A549 (cell line): ENCODE results near the gene DTNB. TPM values are rescaled to one million over a fixed set of nuclear protein-coding genes. Genes with fewer than 3 reads are reported as not detected.

Experiments
- ATAC-seq, 2 experiments: fragments of 200-7000 bp in 1 of 2; fragments of >200 bp in 1 of 2; cut with Nextera tagmentation in 1 of 2; cut with Tn5 transposase in 1 of 2; 3 replicates each; pipeline versions ENCODE4 v1.8.0 to v1.9.1; 2018 to 2020; ENCODE audit warnings: mild to moderate bottlenecking in 1 of 2, moderate library complexity in 1 of 2
- CTCF ChIA-PET: fragments of 300-600 bp; sonication (Branson Sonifier 250); formaldehyde crosslinking; extraction: SDS; loops from one replicate; lab custom pipeline; 2021; ENCODE audit warnings: antibody characterized with exemption, inconsistent platforms; lab: Yijun Ruan, JAX
- POLR2A ChIA-PET: fragments of 350-600 bp; formaldehyde crosslinking; extraction: SDS; loops from one replicate; lab custom pipeline; 2021; ENCODE audit warnings: antibody characterized with exemption, inconsistent platforms; lab: Yijun Ruan, JAX
- DNase-seq, 2 experiments: peaks; one replicate each; pipeline versions ENCODE4 v3.0.0 to v3.0.0-alpha.2; 2011 to 2016; ENCODE audit warnings: low read depth in 1 of 2, low spot score in 1 of 2
- FAIRE-seq: peaks from 2 replicates; lab custom pipeline; 2011; peaks lifted over from hg19 to GRCh38; lab: Jason Lieb, UNC
- H3K27ac ChIP-seq, 2 experiments: fragments of >200 bp; sonication (Bioruptor Twin); formaldehyde crosslinking; 3 replicates each; pipeline ENCODE4 v1.5.1; 2016 to 2017
- H3K4me1 ChIP-seq: fragments of >200 bp; sonication (Bioruptor Twin); formaldehyde crosslinking; 3 replicates; pipeline ENCODE4 v1.6.1; 2016
- H3K4me2 ChIP-seq: fragments of >200 bp; sonication (Bioruptor Twin); formaldehyde crosslinking; 3 replicates; pipeline ENCODE4 v1.6.1; 2016
- H3K4me3 ChIP-seq: fragments of >200 bp; sonication (Bioruptor Twin); formaldehyde crosslinking; 3 replicates; pipeline ENCODE4 v1.5.1; 2016
- H3K9me3 ChIP-seq: fragments of >200 bp; sonication (Bioruptor Twin); formaldehyde crosslinking; 3 replicates; pipeline ENCODE4 v1.6.1; 2016
- CBX2 ChIP-seq: fragments of 200-600 bp; sonication (generic); IDR thresholded peaks from 2 replicates; pipeline ENCODE4 v1.6.1; 2016; ENCODE audit warnings: low read depth, mild to moderate bottlenecking, borderline replicate concordance
- HEYL ChIP-seq: fragments of 250-450 bp; sonication (Bioruptor Pico); IDR thresholded peaks from 2 replicates; pipeline ENCODE4 v1.8.0; 2021; ENCODE audit warnings: mild to moderate bottlenecking, moderate library complexity
- HOXA7 ChIP-seq: fragments of 250-450 bp; sonication (Bioruptor Pico); IDR thresholded peaks from 2 replicates; pipeline ENCODE4 v1.5.0; 2020; ENCODE audit warnings: mild to moderate bottlenecking, moderate library complexity
- JUN ChIP-seq, 2 experiments: fragments of >200 bp; sonication (Bioruptor Twin); formaldehyde crosslinking; IDR thresholded peaks; 2 replicates in 1 of 2; 3 replicates in 1 of 2; pipeline ENCODE4 v1.6.1; 2016 to 2017
- KDM1A ChIP-seq: fragments of 200-600 bp; sonication (generic); IDR thresholded peaks from 2 replicates; pipeline ENCODE4 v1.6.1; 2016; ENCODE audit warnings: low read depth, mild to moderate bottlenecking
- KDM5A ChIP-seq: fragments of 200-600 bp; sonication (generic); IDR thresholded peaks from 2 replicates; pipeline ENCODE4 v1.6.1; 2016; ENCODE audit warnings: antibody characterized with exemption, mild to moderate bottlenecking
- MAZ ChIP-seq: fragments of 150-350 bp; IDR thresholded peaks from 2 replicates; pipeline ENCODE4 v1.6.1; 2014; ENCODE audit warnings: antibody characterized with exemption, low read depth, low read length, borderline replicate concordance
- NR3C1 ChIP-seq: fragments of >200 bp; sonication (Bioruptor Twin); formaldehyde crosslinking; IDR thresholded peaks from 3 replicates; pipeline ENCODE4 v1.6.1; 2017
- RARB ChIP-seq: fragments of 250-450 bp; sonication (Bioruptor Pico); IDR thresholded peaks from 2 replicates; pipeline ENCODE4 v1.8.0; 2021; ENCODE audit warnings: mild to moderate bottlenecking, moderate library complexity
- SMC3 ChIP-seq: fragments of >200 bp; sonication (Bioruptor Twin); formaldehyde crosslinking; IDR thresholded peaks from 3 replicates; pipeline ENCODE4 v1.6.1; 2018; ENCODE audit warnings: inconsistent platforms
- SREBF2 ChIP-seq: fragments of 450-650 bp; IDR thresholded peaks from 2 replicates; pipeline ENCODE4 v1.6.1; 2014; ENCODE audit warnings: mild to moderate bottlenecking, moderate library complexity
- TFCP2L1 ChIP-seq: fragments of 250-450 bp; sonication (Bioruptor Pico); IDR thresholded peaks from 2 replicates; pipeline ENCODE4 v1.5.0; 2021; ENCODE audit warnings: mild to moderate bottlenecking
- ZFP36 ChIP-seq: fragments of 450-650 bp; IDR thresholded peaks from 2 replicates; pipeline ENCODE4 v1.6.1; 2014; ENCODE audit warnings: borderline replicate concordance; ENCODE audit not compliant: partially characterized antibody
- ZNF302 ChIP-seq: fragments of 250-450 bp; sonication (Bioruptor Pico); IDR thresholded peaks from 2 replicates; pipeline ENCODE4 v1.9.0; 2021; ENCODE audit warnings: inconsistent platforms, mild to moderate bottlenecking, moderate library complexity
- WGBS: methylation state at CpG from one replicate; pipeline ENCODE4 v1.1.6; 2017; ENCODE audit errors: missing lambda C conversion rate; 5-methylcytosine and 5-hydroxymethylcytosine counted together
- polyA plus RNA-seq, 4 experiments: library from polyadenylated mRNA; depleted of rRNA in 3 of 4; stranded (reverse); fragments of >200 nt; fragmentation: RNase III in 1 of 4; extraction: RNeasy Plus Mini Kit Qiagen cat#74134 plus additional on column Dnase treatment in 1 of 4; gene quantifications; 2 replicates in 3 of 4; 3 replicates in 1 of 4; pipeline ENCODE4 v1.2.3, GENCODE V29; 2011 to 2017
- TF ChIP-seq, protein P1 (sequence below): IDR thresholded peaks from 2 replicates; pipeline ENCODE4 v1.6.1; 2012; ENCODE audit warnings: low read depth, borderline replicate concordance
- TF ChIP-seq, protein P2 (sequence below): IDR thresholded peaks from 2 replicates; pipeline ENCODE4 v1.6.1; 2012
- TF ChIP-seq, protein P3 (sequence below): fragments of 250-450 bp; sonication (Bioruptor Pico); IDR thresholded peaks from 2 replicates; pipeline ENCODE4 v1.5.0; 2021; ENCODE audit warnings: mild to moderate bottlenecking, moderate library complexity, borderline replicate concordance
- TF ChIP-seq, protein P4 (sequence below): fragments of 150-350 bp; IDR thresholded peaks from 2 replicates; pipeline ENCODE4 v1.6.1; 2014; ENCODE audit warnings: low read depth, mild to moderate bottlenecking, low read length

DTNB gene
- polyA plus RNA-seq, 2 of the 4 experiments (the other 2 are of a cell fraction) = 11.2 to 32.6 TPM

DNA sequence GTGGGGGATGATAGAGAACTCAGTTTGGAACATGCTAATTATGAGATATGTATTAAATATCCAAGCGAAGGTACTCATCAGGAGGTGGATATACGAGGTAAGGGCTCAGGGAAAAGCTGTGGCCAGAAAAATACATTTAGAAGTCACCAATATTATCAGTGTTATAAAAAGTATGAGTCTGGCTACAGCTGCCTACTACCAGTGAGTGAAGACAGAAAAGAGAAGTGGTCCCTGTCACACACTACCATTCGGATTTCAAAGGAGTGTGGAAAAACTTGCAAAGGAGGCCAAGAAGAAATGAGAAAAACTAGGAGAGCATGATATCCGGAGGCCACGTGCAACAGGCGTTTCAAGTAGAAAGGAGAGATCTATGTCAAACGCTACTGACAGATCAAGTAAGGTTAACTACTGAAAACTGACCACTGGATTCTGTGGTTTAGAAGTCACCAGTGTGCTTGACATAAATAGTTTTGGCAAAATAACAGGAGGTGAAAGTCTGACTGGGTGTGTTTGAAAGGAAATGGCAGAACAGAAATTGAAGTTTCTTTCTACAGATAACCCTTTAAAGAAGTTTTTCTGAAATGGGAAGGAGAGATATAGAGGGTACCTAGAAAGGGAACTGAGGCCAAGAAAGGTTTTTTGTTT lies 213.0 kb downstream of the DTNB start:
- ChIA-PET CTCF (interaction anchor here (1.4 kb wide), 1 partner anchor 83 kb away, joined by 4 read pairs; no protein-coding TSS in a partner anchor), POLR2A (no interaction called here)
- FAIRE-seq = no peak
- no peak overlapping the region for H3K4me3 ChIP-seq
- H3K4me2 ChIP-seq = no peak overlapping the region
- DNase-seq = no peak
- ATAC-seq = no peak
- H3K9me3 ChIP-seq = no peaks in the 10 kb centered on the region
- no peak overlapping the region for H3K27ac ChIP-seq
- 79% methylated on average over 7 of the region's 7 CpGs for WGBS
- no peaks in the 10 kb centered on the region for H3K4me1 ChIP-seq
- TF ChIP-seq, protein P1, sequence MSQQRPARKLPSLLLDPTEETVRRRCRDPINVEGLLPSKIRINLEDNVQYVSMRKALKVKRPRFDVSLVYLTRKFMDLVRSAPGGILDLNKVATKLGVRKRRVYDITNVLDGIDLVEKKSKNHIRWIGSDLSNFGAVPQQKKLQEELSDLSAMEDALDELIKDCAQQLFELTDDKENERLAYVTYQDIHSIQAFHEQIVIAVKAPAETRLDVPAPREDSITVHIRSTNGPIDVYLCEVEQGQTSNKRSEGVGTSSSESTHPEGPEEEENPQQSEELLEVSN = no peak
- TF ChIP-seq JUN (IDR thresholded peaks at IDR 0.05) = no peak

DNA sequence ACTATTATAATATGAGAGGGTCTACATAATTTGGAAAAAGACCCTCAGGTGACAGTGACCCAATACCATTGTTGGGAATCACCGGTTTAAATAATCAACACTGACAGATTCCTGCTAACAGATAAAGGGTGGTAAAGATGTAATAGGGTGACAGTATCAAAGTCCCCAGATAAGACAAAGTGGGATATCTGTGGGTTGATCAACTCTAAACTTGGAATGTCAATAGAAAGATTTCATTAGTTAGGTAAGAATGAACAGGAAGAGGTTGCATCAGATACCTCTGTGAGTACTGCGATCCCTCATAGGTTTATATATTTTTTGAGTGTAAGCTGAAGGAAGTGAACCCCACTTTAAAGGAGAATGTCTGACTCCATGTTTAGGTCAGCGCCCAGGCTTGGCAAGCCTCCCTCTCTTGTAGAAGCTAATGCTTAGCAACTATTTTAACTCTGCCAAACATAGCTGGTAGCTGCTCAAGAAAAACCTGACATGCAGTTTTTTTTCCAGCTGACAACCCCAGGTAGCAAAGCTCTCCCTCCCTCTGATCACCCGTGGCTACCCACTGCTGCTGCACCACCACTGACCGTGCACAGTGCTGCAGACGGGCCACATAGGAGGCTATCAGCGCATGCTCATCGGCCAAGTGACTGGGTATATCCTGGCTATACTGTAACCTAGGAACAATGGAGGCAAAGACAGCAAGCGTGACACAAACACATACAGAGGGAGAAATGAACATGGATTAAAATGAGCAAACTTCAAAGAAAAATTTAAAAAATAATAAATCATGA lies 218.4 kb downstream of the DTNB start:
- Histone ChIP-seq H3K27ac (no peak overlapping the region), H3K9me3 (no peaks in the 10 kb centered on the region), H3K4me2 (no peak overlapping the region), H3K4me1 (no peaks in the 10 kb centered on the region), H3K4me3 (no peak overlapping the region)
- 91% methylated on average over 9 of the region's 9 CpGs for WGBS
- CTCF ChIA-PET = interaction anchor here (0.7 to 3.6 kb wide), 6 partner anchors 9 to 226 kb away, joined by 3 to 9 read pairs (median 3); no protein-coding TSS in a partner anchor
- ATAC-seq (no peak), DNase-seq (no peak), FAIRE-seq (no peak)
- TF ChIP-seq SMC3 (no peak), MAZ (no peak), CBX2 (no peak), HOXA7 (CRISPR knock-in tag) (no peak), SREBF2 (no peak), ZNF302 (CRISPR knock-in tag) (no peak), KDM1A (no peak), ZFP36 (no peak), HEYL (CRISPR knock-in tag) (no peak), RARB (CRISPR knock-in tag) (no peak), KDM5A (no peak), TFCP2L1 (CRISPR knock-in tag) (no peak)
- TF ChIP-seq, protein P2, sequence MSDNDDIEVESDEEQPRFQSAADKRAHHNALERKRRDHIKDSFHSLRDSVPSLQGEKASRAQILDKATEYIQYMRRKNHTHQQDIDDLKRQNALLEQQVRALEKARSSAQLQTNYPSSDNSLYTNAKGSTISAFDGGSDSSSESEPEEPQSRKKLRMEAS = no peak
- TF ChIP-seq, protein P3, sequence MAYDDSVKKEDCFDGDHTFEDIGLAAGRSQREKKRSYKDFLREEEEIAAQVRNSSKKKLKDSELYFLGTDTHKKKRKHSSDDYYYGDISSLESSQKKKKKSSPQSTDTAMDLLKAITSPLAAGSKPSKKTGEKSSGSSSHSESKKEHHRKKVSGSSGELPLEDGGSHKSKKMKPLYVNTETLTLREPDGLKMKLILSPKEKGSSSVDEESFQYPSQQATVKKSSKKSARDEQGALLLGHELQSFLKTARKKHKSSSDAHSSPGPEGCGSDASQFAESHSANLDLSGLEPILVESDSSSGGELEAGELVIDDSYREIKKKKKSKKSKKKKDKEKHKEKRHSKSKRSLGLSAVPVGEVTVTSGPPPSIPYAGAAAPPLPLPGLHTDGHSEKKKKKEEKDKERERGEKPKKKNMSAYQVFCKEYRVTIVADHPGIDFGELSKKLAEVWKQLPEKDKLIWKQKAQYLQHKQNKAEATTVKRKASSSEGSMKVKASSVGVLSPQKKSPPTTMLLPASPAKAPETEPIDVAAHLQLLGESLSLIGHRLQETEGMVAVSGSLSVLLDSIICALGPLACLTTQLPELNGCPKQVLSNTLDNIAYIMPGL (CRISPR knock-in tag) = no peak
- POLR2A ChIA-PET = no interaction called here

DNA sequence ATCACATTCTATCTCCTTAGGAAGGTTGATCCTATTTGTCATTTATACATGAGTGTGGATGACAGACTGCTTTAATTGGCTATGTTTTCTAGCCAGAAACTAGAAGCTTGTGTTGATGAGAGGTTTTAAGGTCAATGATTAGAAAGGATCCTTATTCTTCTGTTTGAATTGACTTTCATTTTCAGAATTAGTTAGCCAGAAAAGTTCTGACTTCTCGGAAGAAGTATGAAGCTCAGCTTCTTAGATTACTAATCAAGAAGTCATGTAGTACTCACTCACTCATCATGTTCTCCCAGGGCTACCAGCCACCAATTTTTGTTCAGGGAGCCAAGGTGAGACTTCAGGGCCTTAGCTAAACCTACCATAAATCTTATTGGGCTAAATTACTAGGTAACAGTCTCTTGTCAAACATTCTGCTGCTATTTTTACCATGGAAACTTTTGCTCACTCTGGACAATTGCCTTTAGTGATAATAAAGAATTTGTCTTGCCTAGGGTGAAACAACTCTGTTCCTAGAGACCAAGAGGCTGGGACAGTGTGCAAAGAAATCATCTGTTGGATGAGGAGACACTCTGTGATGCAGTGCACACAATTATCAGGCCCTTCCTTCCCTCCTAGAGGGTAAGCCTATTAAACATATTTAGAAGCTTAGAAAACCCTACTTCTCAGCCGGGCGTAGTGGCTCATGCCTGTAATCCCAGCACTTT lies 220.0 kb downstream of the DTNB start:
- ATAC-seq (no peak), FAIRE-seq (peak; percentile 76)
- CTCF ChIA-PET = interaction anchor here (0.7 to 3.6 kb wide), 6 partner anchors 14 to 225 kb away, joined by 3 to 9 read pairs (median 4); no protein-coding TSS in a partner anchor

More for the DNA sequence above, 220.0 kb downstream of the DTNB start:
- Histone ChIP-seq H3K4me3 (no peak overlapping the region), H3K9me3 (no peaks in the 10 kb centered on the region), H3K4me2 (no peak overlapping the region), H3K27ac (no peak overlapping the region), H3K4me1 (no peaks in the 10 kb centered on the region)
- POLR2A ChIA-PET = no interaction called here
- 94% methylated on average over 3 of the region's 3 CpGs for WGBS
- DNase-seq = no peak
- TF ChIP-seq, protein P4, sequence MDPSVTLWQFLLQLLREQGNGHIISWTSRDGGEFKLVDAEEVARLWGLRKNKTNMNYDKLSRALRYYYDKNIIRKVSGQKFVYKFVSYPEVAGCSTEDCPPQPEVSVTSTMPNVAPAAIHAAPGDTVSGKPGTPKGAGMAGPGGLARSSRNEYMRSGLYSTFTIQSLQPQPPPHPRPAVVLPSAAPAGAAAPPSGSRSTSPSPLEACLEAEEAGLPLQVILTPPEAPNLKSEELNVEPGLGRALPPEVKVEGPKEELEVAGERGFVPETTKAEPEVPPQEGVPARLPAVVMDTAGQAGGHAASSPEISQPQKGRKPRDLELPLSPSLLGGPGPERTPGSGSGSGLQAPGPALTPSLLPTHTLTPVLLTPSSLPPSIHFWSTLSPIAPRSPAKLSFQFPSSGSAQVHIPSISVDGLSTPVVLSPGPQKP = no peak
- no peak for TF ChIP-seq NR3C1
